Cardiac fibroblast (primary cell): Measurements from ENCODE around the gene GPR107.

ENCODE experiments used
- DNase-seq, 2 donors: peaks; one replicate each; pipeline versions ENCODE4 v3.0.0 to v3.0.0-alpha.2; 2010; ENCODE audit warnings: low read depth in 2 of 2
- H3K4me3 ChIP-seq, 2 donors: replicated peaks in 1 of 2; 1 replicate in 1 of 2; 2 replicates in 1 of 2; pipeline ENCODE4 v1.5.1; 2011; ENCODE audit warnings: low read depth in 2 of 2, low read length in 2 of 2, mild to moderate bottlenecking in 2 of 2, moderate library complexity in 1 of 2
- TF ChIP-seq, protein P1 (sequence below): IDR thresholded peaks from one replicate; pipeline ENCODE4 v1.5.1; 2011; ENCODE audit warnings: low read depth, mild to moderate bottlenecking, low read length, inconsistent platforms

The GPR107 gene

GRCh38 chr9:130142056-130142455, 88.3 kb downstream of the GPR107 start:
- TF ChIP-seq, protein P1, sequence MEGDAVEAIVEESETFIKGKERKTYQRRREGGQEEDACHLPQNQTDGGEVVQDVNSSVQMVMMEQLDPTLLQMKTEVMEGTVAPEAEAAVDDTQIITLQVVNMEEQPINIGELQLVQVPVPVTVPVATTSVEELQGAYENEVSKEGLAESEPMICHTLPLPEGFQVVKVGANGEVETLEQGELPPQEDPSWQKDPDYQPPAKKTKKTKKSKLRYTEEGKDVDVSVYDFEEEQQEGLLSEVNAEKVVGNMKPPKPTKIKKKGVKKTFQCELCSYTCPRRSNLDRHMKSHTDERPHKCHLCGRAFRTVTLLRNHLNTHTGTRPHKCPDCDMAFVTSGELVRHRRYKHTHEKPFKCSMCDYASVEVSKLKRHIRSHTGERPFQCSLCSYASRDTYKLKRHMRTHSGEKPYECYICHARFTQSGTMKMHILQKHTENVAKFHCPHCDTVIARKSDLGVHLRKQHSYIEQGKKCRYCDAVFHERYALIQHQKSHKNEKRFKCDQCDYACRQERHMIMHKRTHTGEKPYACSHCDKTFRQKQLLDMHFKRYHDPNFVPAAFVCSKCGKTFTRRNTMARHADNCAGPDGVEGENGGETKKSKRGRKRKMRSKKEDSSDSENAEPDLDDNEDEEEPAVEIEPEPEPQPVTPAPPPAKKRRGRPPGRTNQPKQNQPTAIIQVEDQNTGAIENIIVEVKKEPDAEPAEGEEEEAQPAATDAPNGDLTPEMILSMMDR, result no peak
- no peak for DNase-seq
- no peak overlapping the region for H3K4me3 ChIP-seq

DNA sequence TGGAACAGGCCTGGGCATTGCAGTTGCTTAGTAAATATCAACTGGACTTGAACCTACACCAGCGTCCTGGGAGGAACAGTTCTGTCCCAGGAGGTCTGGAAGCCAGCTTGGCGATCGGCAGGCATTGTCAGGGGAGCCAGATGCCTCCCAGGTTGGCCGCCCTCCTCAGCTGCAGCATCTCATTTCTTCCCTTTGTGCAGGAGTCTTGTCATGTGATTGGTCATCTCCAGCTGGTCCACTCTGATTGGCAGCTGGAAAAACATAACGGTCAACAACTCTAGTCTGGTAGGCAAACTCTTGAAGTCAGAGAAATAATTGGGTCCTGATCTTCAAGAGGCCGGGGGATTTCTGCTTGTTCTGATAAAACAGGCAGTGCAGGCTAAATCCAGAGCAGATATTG, 88.9 kb downstream of the GPR107 start:
- no peak overlapping the region for H3K4me3 ChIP-seq
- TF ChIP-seq, protein P1, result no peak
- DNase-seq, result no peak

DNA sequence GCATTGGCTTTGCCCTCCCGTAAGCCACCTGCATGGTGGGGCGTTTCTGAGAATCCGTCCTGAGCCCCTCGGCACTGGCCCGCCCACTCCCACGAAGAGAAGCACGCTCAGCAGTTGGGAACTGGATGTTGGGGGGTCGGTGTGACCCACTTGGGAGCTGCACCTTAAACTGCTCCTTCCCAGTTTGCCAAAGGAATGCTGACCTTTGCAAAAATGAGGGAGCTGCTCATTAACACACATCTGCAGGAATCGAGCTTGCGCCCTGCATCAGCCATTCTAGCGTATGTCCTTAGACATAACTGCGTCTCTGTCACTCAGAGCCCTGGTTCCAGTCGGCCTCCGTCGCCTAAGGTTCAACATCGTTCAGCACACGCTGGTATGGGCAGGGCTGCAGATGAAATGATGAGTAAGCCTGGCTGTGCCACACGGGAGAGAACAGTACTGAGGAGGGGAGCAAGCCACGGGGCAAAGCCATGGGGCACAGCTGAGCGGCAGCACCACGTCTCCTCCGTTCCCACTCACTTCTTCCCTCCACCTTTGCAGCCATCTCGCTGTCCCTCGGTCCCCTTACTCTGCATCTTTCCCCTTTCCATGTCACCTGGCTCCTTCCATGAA, 89.7 kb downstream of the GPR107 start:
- H3K4me3 ChIP-seq, result no peak overlapping the region
- no peak for DNase-seq
- TF ChIP-seq, protein P1, result no peak

DNA sequence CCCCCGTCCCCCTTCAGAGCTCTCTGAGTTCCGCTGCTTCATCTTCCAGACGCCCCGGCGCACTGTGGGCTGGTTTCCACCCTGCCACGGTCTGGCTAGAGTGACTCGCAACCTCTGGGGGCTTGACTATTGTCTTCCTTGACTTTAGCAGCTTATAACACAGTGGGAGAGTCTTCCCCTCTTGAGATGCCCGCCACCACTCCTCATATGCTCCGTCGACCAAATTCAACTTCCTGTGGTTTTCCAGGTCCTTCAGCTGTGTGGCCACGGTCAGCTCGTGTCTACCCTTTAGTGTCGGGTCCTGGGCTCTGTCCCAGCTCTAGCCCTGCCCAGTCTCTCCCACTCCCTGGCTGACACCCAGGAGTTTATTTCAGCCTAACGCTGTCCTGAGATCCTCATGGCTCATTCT, 90.3 kb downstream of the GPR107 start:
- TF ChIP-seq, protein P1, result no peak
- peak; percentile 44 to 65 for DNase-seq
- no peak overlapping the region for H3K4me3 ChIP-seq

DNA sequence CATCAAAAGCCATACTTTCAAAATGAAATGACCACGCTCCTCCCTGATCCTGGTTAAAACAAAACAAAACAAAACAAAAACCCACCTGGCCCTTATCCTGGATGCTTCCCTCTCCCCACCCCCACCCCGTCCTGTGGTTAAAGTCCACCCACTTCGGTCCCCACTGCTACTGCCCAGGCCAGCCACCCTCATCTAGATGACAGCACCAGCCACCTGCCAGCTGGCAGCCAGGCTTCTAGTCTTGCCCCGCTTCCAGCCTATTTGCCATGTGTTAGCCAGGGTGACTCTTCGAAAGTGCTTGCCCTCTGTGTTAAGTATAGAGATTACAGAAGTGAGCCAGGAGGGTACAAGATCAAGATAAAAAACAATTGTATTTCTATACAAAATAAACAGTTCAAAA, 91.0 kb downstream of the GPR107 start:
- TF ChIP-seq, protein P1, result no peak
- no peak overlapping the region for H3K4me3 ChIP-seq
- no peak for DNase-seq

DNA sequence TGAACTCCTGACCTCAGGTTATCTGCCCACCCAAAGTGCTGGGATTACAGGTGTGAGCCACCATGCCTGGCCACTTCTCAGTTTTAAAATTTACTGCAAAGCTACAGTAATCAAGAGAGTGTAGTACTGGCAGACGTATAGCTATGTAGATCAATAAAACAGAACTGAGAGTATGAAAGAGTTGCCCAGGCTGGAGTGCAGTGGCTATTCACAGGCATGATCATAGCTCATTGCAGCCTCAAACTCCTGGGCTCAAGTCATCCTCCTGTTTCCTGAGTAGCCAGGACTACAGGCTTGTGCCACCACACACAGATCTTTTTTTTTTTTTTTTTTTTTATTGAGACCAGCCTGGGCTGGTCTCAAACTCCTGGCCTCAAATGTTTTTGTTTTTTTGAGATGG, 92.0 kb downstream of the GPR107 start:
- TF ChIP-seq, protein P1, result no peak
- no peak for DNase-seq
- no peak overlapping the region for H3K4me3 ChIP-seq

GRCh38 chr9:130147198-130147597, 93.5 kb downstream of the GPR107 start:
- H3K4me3 ChIP-seq, result no peak overlapping the region
- TF ChIP-seq, protein P1, result no peak
- no peak for DNase-seq
